Neural progenitor cell (in vitro differentiated cells): Measurements from ENCODE around the gene NPS. TPM values are rescaled to one million over a fixed set of nuclear protein-coding genes. Genes with fewer than 3 reads are reported as not detected.

Source experiments
- DNase-seq: peaks from one replicate; pipeline ENCODE4 v3.0.0-alpha.2; 2016; ENCODE audit warnings: low spot score
- H2AFZ ChIP-seq: fragments of 200-600 bp; sonication (generic); replicated peaks from 2 replicates; pipeline ENCODE4 v1.6.1; 2016; ENCODE audit warnings: antibody characterized with exemption
- H3F3A ChIP-seq: fragments of 200-600 bp; sonication (generic); 2 replicates; pipeline ENCODE4 v1.6.1; 2016; ENCODE audit warnings: antibody characterized with exemption, low read depth
- H3K27ac ChIP-seq: fragments of 200-600 bp; sonication (generic); 2 replicates; pipeline ENCODE4 v1.5.1; 2016; ENCODE audit warnings: mild to moderate bottlenecking
- H3K27me3 ChIP-seq: fragments of 200-600 bp; sonication (generic); 2 replicates; pipeline ENCODE4 v1.6.1; 2016; ENCODE audit warnings: mild to moderate bottlenecking, moderate library complexity
- H3K36me3 ChIP-seq: fragments of 200-600 bp; sonication (generic); 2 replicates; pipeline ENCODE4 v1.5.1; 2016
- H3K4me1 ChIP-seq: fragments of 200-600 bp; sonication (generic); 2 replicates; pipeline ENCODE4 v1.6.1; 2016; ENCODE audit warnings: mixed run types
- H3K4me2 ChIP-seq: fragments of 200-600 bp; sonication (generic); 2 replicates; pipeline ENCODE4 v1.6.1; 2016
- H3K4me3 ChIP-seq: fragments of 200-600 bp; sonication (generic); 2 replicates; pipeline ENCODE4 v1.5.1; 2016
- H3K79me2 ChIP-seq: fragments of 200-600 bp; sonication (generic); 2 replicates; pipeline ENCODE4 v1.6.1; 2016; ENCODE audit warnings: low read depth
- H3K9ac ChIP-seq: fragments of 200-600 bp; sonication (generic); 2 replicates; pipeline ENCODE4 v1.6.1; 2016
- H3K9me3 ChIP-seq: fragments of 200-600 bp; sonication (generic); 2 replicates; pipeline ENCODE4 v1.5.1; 2016; ENCODE audit warnings: low read depth
- H4K20me1 ChIP-seq: fragments of 200-600 bp; sonication (generic); 2 replicates; pipeline ENCODE4 v1.6.1; 2016; ENCODE audit warnings: low read depth
- H3K27ac Mint-ChIP-seq: 3 replicates; pipeline ENCODE4 v1.8.0; 2021; ENCODE audit warnings: mixed read lengths
- H3K27me3 Mint-ChIP-seq: 2 replicates; pipeline ENCODE4 v1.8.0; 2022; ENCODE audit warnings: low read depth, mild to moderate bottlenecking, inconsistent platforms, moderate library complexity, mixed read lengths; ENCODE audit not compliant: insufficient read depth
- H3K36me3 Mint-ChIP-seq: 3 replicates; pipeline ENCODE4 v1.8.0; 2021; ENCODE audit warnings: mixed read lengths
- H3K4me1 Mint-ChIP-seq: 3 replicates; pipeline ENCODE4 v1.8.0; 2021; ENCODE audit warnings: mixed read lengths
- H3K4me3 Mint-ChIP-seq: 3 replicates; pipeline ENCODE4 v1.8.0; 2021; ENCODE audit warnings: mild to moderate bottlenecking, moderate library complexity, mixed read lengths
- H3K9me3 Mint-ChIP-seq: 3 replicates; pipeline ENCODE4 v1.8.0; 2020; ENCODE audit warnings: mixed read lengths
- CTCF ChIP-seq: fragments of 200-600 bp; sonication (generic); IDR thresholded peaks from 2 replicates; pipeline ENCODE4 v1.5.1; 2017; ENCODE audit warnings: antibody characterized with exemption, mild to moderate bottlenecking
- EZH2 ChIP-seq: fragments of 200-600 bp; sonication (generic); IDR thresholded peaks from 2 replicates; pipeline ENCODE4 v1.6.1; 2017; ENCODE audit warnings: antibody characterized with exemption, mild to moderate bottlenecking, moderate library complexity
- EZH2phosphoT487 ChIP-seq: fragments of 200-600 bp; sonication (generic); IDR thresholded peaks from 2 replicates; pipeline ENCODE4 v1.6.1; 2017; ENCODE audit warnings: antibody characterized with exemption
- total RNA-seq: library from RNA; depleted of rRNA; stranded (reverse); fragments of >200 nt; gene quantifications from 2 replicates; pipeline ENCODE4 v1.2.3, GENCODE V29; 2015; ENCODE audit warnings: low replicate concordance

NPS gene, protein sequence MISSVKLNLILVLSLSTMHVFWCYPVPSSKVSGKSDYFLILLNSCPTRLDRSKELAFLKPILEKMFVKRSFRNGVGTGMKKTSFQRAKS
- total RNA-seq, result not detected in 2 replicates

- Mint-ChIP-seq H3K36me3 (no peaks in the 10 kb centered on the region), H3K27me3 (peaks cover 11% of the 10 kb centered on the region), H3K9me3 (peaks cover 22% of the 10 kb centered on the region), H3K27ac (no peak within 1 kb of the TSS), H3K4me1 (peaks cover 9% of the 10 kb centered on the region), H3K4me3 (no peak within 1 kb of the TSS)
- no peaks in the 10 kb centered on the region for H3K36me3 ChIP-seq
- H2AFZ ChIP-seq, result no peak within 1 kb of the TSS
- H3K4me2 ChIP-seq, result no peak within 1 kb of the TSS
- H3K9me3 ChIP-seq, result no peaks in the 10 kb centered on the region
- no peak within 1 kb of the TSS for H3K4me3 ChIP-seq
- no peaks in the 10 kb centered on the region for H3K4me1 ChIP-seq
- H3K27ac ChIP-seq, result no peak within 1 kb of the TSS
- no peaks in the 10 kb centered on the region for H3K79me2 ChIP-seq
- H3K27me3 ChIP-seq, result no peaks in the 10 kb centered on the region
- H4K20me1 ChIP-seq, result no peaks in the 10 kb centered on the region
- DNase-seq, result no peak
- H3F3A ChIP-seq, result no peaks in the 10 kb centered on the region
- TF ChIP-seq EZH2 (no peak), EZH2phosphoT487 (no peak), CTCF (no peak)
- H3K9ac ChIP-seq, result no peak within 1 kb of the TSS
Observed at GRCh38 chr10:127549009-127549408, at the start of gene NPS. Gene NPS (plus strand): TSS chr10:127549309. CDS start chr10:127549369, 60 bp downstream.

DNA sequence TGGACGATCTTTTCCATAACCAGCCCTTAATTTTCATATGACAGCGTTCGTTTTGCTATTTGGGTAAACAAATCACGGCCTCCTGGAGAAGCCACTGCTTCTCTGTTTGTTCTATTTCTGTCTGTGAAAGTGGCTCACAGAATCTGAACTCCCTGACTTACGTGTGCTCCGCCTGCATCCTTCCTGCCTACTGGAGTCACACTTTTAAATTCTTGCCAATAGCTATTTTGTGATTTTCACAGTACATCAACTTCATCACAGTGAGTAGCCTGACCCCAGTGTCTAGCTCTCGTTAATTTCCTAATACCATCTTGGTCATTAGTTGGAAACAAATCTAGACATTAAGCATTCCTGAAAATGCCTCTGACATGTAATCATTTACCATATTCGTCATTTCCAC, 49.0 kb upstream of the NPS start:
- Mint-ChIP-seq H3K4me1 (peaks cover 19% of the 10 kb centered on the region), H3K27me3 (peaks cover 5% of the 10 kb centered on the region), H3K36me3 (no peaks in the 10 kb centered on the region), H3K4me3 (no peak overlapping the region), H3K9me3 (no peaks in the 10 kb centered on the region), H3K27ac (no peak overlapping the region)
- Histone ChIP-seq H3K36me3 (no peaks in the 10 kb centered on the region), H3K4me1 (no peaks in the 10 kb centered on the region), H3K79me2 (no peaks in the 10 kb centered on the region), H3F3A (no peaks in the 10 kb centered on the region), H3K9ac (no peak overlapping the region), H2AFZ (no peak overlapping the region), H4K20me1 (no peaks in the 10 kb centered on the region), H3K27me3 (no peaks in the 10 kb centered on the region), H3K4me3 (no peak overlapping the region), H3K9me3 (no peaks in the 10 kb centered on the region), H3K4me2 (no peak overlapping the region), H3K27ac (no peak overlapping the region)
- TF ChIP-seq CTCF, result no peak
- no peak for TF ChIP-seq EZH2
- no peak for TF ChIP-seq EZH2phosphoT487
- no peak for DNase-seq

GRCh38 chr10:127506094-127506493, 43.0 kb upstream of the NPS start:
- Histone ChIP-seq H4K20me1 (no peaks in the 10 kb centered on the region), H3K9ac (no peak overlapping the region), H3K4me2 (no peak overlapping the region), H3F3A (no peaks in the 10 kb centered on the region), H3K36me3 (no peaks in the 10 kb centered on the region), H3K27me3 (no peaks in the 10 kb centered on the region), H3K4me3 (no peak overlapping the region), H3K9me3 (no peaks in the 10 kb centered on the region), H3K27ac (no peak overlapping the region), H3K4me1 (peaks cover 4% of the 10 kb centered on the region), H2AFZ (no peak overlapping the region), H3K79me2 (no peaks in the 10 kb centered on the region)
- DNase-seq, result no peak
- no peak overlapping the region for H3K4me3 Mint-ChIP-seq
- peaks cover 17% of the 10 kb centered on the region for H3K4me1 Mint-ChIP-seq
- no peak overlapping the region for H3K27ac Mint-ChIP-seq
- H3K9me3 Mint-ChIP-seq, result no peaks in the 10 kb centered on the region
- H3K36me3 Mint-ChIP-seq, result no peaks in the 10 kb centered on the region
- TF ChIP-seq EZH2, result no peak
- no peak for TF ChIP-seq CTCF
- TF ChIP-seq EZH2phosphoT487, result no peak
- H3K27me3 Mint-ChIP-seq, result no peaks in the 10 kb centered on the region
